GM23338 (cell line): ENCODE data around the gene AFF2. TPM values are rescaled to one million over a fixed set of nuclear protein-coding genes. Genes with fewer than 3 reads are reported as not detected.

Experiments used
- ATAC-seq: fragments of 200-7000 bp; cut with Tn5 transposase; 3 replicates; pipeline ENCODE4 v1.9.1; 2020
- DNase-seq: peaks from one replicate; pipeline ENCODE4 v3.0.0-alpha.2; 2015; ENCODE audit warnings: low spot score
- H2AFZ ChIP-seq: fragments of 200-600 bp; sonication (generic); 2 replicates; pipeline ENCODE4 v1.8.0; 2016; ENCODE audit warnings: antibody characterized with exemption, mild to moderate bottlenecking, moderate library complexity
- H3F3A ChIP-seq: fragments of 200-600 bp; sonication (generic); replicated peaks from 2 replicates; pipeline ENCODE4 v1.8.0; 2017; ENCODE audit warnings: antibody characterized with exemption, mixed run types, low read depth
- H3K27ac ChIP-seq: fragments of 200-600 bp; sonication (generic); 2 replicates; pipeline ENCODE4 v1.6.1; 2016; ENCODE audit warnings: low read depth
- H3K27me3 ChIP-seq: fragments of 200-600 bp; sonication (generic); 2 replicates; pipeline ENCODE4 v1.8.0; 2016; ENCODE audit warnings: mild to moderate bottlenecking, mixed run types, moderate library complexity; ENCODE audit not compliant: insufficient read depth
- H3K36me3 ChIP-seq: fragments of 200-600 bp; sonication (generic); 2 replicates; pipeline ENCODE4 v1.8.0; 2016; ENCODE audit warnings: mild to moderate bottlenecking; ENCODE audit not compliant: insufficient read depth
- H3K4me1 ChIP-seq: fragments of 200-600 bp; sonication (generic); 2 replicates; pipeline ENCODE4 v1.8.0; 2016; ENCODE audit warnings: mild to moderate bottlenecking, moderate library complexity; ENCODE audit not compliant: insufficient read depth
- H3K4me2 ChIP-seq: fragments of 200-600 bp; sonication (generic); 2 replicates; pipeline ENCODE4 v1.7.1; 2017; ENCODE audit warnings: mixed run types
- H3K4me3 ChIP-seq: fragments of 200-600 bp; sonication (generic); 2 replicates; pipeline ENCODE4 v1.6.1; 2016; ENCODE audit warnings: mixed run types
- H3K79me2 ChIP-seq: fragments of 200-600 bp; sonication (generic); replicated peaks from 2 replicates; pipeline ENCODE4 v1.8.0; 2017; ENCODE audit warnings: mild to moderate bottlenecking; ENCODE audit not compliant: insufficient read depth
- H3K9me2 ChIP-seq: fragments of 200-600 bp; sonication (generic); 2 replicates; pipeline ENCODE4 v1.8.0; 2017; ENCODE audit not compliant: insufficient read depth
- H4K20me1 ChIP-seq: fragments of 200-600 bp; sonication (generic); replicated peaks from 2 replicates; pipeline ENCODE4 v1.8.0; 2017; ENCODE audit warnings: mild to moderate bottlenecking; ENCODE audit not compliant: insufficient read depth
- H3K27ac Mint-ChIP-seq: 2 replicates; pipeline ENCODE4 v1.8.0; 2020; ENCODE audit warnings: inconsistent platforms, mild to moderate bottlenecking, moderate library complexity, mixed read lengths
- H3K27me3 Mint-ChIP-seq: 3 replicates; pipeline ENCODE4 v1.8.0; 2022; ENCODE audit warnings: low read depth, mild to moderate bottlenecking, moderate library complexity, mixed read lengths, inconsistent platforms; ENCODE audit not compliant: insufficient read depth, poor library complexity
- H3K36me3 Mint-ChIP-seq: 3 replicates; pipeline ENCODE4 v1.8.0; 2021; ENCODE audit warnings: low read depth, mild to moderate bottlenecking, inconsistent platforms, moderate library complexity, mixed read lengths
- H3K4me1 Mint-ChIP-seq: 3 replicates; pipeline ENCODE4 v1.8.0; 2020; ENCODE audit warnings: mild to moderate bottlenecking, inconsistent platforms, mixed read lengths
- H3K4me3 Mint-ChIP-seq: 3 replicates; pipeline ENCODE4 v1.8.0; 2021; ENCODE audit warnings: moderate library complexity, mild to moderate bottlenecking, inconsistent platforms, mixed read lengths
- H3K9me3 Mint-ChIP-seq: 3 replicates; pipeline ENCODE4 v1.8.0; 2020; ENCODE audit warnings: moderate library complexity, mild to moderate bottlenecking, inconsistent platforms, mixed read lengths
- CREB1 ChIP-seq: fragments of 250-450 bp; sonication (Bioruptor Pico); IDR thresholded peaks from 2 replicates; pipeline ENCODE4 v1.5.0; 2020; ENCODE audit warnings: low read depth, mild to moderate bottlenecking, moderate library complexity
- EZH2 ChIP-seq: fragments of 200-600 bp; sonication (generic); IDR thresholded peaks from one replicate; pipeline ENCODE4 v1.8.0; 2017; ENCODE audit warnings: antibody characterized with exemption, mild to moderate bottlenecking, low read depth; ENCODE audit not compliant: unreplicated experiment
- EZH2phosphoT487 ChIP-seq: fragments of 200-600 bp; sonication (generic); IDR thresholded peaks from one replicate; pipeline ENCODE4 v1.8.1; 2018; ENCODE audit warnings: antibody characterized with exemption; ENCODE audit not compliant: unreplicated experiment
- JUNB ChIP-seq: IDR thresholded peaks from one replicate; pipeline ENCODE4 v1.6.1; 2016; ENCODE audit warnings: antibody characterized with exemption; ENCODE audit not compliant: unreplicated experiment
- NANOG ChIP-seq: IDR thresholded peaks from 2 replicates; pipeline ENCODE4 v1.6.1; 2016; ENCODE audit warnings: antibody characterized with exemption, borderline replicate concordance
- POLR2AphosphoS5 ChIP-seq: IDR thresholded peaks from 2 replicates; pipeline ENCODE4 v1.6.1; 2016; ENCODE audit warnings: antibody characterized with exemption, low read depth
- STAT1 ChIP-seq: IDR thresholded peaks from one replicate; pipeline ENCODE4 v1.6.1; 2016; ENCODE audit warnings: antibody characterized with exemption; ENCODE audit not compliant: unreplicated experiment
- ZNF114 ChIP-seq: fragments of 250-450 bp; sonication (Bioruptor Pico); IDR thresholded peaks from 2 replicates; pipeline ENCODE4 v1.5.0; 2020; ENCODE audit warnings: mild to moderate bottlenecking, moderate library complexity
- ZNF331 ChIP-seq: fragments of 250-450 bp; sonication (Bioruptor Pico); IDR thresholded peaks from 2 replicates; pipeline ENCODE4 v1.5.0; 2020; ENCODE audit warnings: low read depth, mild to moderate bottlenecking, moderate library complexity
- polyA plus RNA-seq: library from polyadenylated mRNA; unstranded; fragments of >200 nt; fragmentation: Nextera tagmentation; extraction: Ambion mirVana; gene quantifications from 2 replicates; pipeline ENCODE4 v1.2.1, GENCODE V29; 2016
- total RNA-seq: library from RNA; depleted of rRNA; stranded (reverse); fragments of >200 nt; shearing (Covaris generic); gene quantifications from 2 replicates; pipeline ENCODE4 v1.2.3, GENCODE V29; 2014
- TF ChIP-seq, protein P1 (sequence below): fragments of 250-450 bp; sonication (Bioruptor Pico); IDR thresholded peaks from 2 replicates; pipeline ENCODE4 v1.5.0; 2020; ENCODE audit warnings: mild to moderate bottlenecking, moderate library complexity
- TF ChIP-seq, protein P2 (sequence below): IDR thresholded peaks from 2 replicates; pipeline ENCODE4 v1.6.1; 2016; ENCODE audit warnings: antibody characterized with exemption
- TF ChIP-seq, protein P3 (sequence below), 2 experiments: fragments of 200-600 bp in 1 of 2; sonication (generic) in 1 of 2; conservative IDR thresholded peaks; 2 replicates each; pipeline versions ENCODE4 v1.5.1 to v1.6.1; 2016 to 2017; ENCODE audit warnings: antibody characterized with exemption in 2 of 2, low read depth in 2 of 2, mild to moderate bottlenecking in 2 of 2, moderate library complexity in 1 of 2
- TF ChIP-seq, protein P4 (sequence below): IDR thresholded peaks from one replicate; pipeline ENCODE4 v1.6.1; 2018; ENCODE audit warnings: antibody characterized with exemption; ENCODE audit not compliant: unreplicated experiment

The AFF2 gene
- total and polyA plus RNA-seq, 2 experiments from 2014 or later: 1.6 to 5.8 TPM

DNA sequence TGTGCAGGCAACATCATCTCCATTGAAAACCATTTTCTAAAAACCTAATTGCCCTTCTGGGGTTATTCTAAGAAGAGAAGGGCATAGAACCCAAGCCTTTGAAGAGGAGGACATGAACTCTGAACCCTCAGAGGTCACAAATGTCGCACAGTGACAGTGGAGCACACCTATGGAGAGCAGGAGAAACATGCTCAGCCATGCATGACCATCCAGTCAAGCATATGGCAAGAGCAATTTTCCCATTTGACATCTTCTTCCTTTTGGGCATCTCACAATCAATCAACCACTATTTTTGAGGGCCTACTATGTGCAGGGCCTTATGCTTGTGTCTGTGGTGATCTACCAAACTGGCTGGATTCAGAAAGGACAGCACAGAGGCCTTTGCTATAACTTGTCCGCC, 30.1 kb upstream of the AFF2 start:
- TF ChIP-seq, protein P1, sequence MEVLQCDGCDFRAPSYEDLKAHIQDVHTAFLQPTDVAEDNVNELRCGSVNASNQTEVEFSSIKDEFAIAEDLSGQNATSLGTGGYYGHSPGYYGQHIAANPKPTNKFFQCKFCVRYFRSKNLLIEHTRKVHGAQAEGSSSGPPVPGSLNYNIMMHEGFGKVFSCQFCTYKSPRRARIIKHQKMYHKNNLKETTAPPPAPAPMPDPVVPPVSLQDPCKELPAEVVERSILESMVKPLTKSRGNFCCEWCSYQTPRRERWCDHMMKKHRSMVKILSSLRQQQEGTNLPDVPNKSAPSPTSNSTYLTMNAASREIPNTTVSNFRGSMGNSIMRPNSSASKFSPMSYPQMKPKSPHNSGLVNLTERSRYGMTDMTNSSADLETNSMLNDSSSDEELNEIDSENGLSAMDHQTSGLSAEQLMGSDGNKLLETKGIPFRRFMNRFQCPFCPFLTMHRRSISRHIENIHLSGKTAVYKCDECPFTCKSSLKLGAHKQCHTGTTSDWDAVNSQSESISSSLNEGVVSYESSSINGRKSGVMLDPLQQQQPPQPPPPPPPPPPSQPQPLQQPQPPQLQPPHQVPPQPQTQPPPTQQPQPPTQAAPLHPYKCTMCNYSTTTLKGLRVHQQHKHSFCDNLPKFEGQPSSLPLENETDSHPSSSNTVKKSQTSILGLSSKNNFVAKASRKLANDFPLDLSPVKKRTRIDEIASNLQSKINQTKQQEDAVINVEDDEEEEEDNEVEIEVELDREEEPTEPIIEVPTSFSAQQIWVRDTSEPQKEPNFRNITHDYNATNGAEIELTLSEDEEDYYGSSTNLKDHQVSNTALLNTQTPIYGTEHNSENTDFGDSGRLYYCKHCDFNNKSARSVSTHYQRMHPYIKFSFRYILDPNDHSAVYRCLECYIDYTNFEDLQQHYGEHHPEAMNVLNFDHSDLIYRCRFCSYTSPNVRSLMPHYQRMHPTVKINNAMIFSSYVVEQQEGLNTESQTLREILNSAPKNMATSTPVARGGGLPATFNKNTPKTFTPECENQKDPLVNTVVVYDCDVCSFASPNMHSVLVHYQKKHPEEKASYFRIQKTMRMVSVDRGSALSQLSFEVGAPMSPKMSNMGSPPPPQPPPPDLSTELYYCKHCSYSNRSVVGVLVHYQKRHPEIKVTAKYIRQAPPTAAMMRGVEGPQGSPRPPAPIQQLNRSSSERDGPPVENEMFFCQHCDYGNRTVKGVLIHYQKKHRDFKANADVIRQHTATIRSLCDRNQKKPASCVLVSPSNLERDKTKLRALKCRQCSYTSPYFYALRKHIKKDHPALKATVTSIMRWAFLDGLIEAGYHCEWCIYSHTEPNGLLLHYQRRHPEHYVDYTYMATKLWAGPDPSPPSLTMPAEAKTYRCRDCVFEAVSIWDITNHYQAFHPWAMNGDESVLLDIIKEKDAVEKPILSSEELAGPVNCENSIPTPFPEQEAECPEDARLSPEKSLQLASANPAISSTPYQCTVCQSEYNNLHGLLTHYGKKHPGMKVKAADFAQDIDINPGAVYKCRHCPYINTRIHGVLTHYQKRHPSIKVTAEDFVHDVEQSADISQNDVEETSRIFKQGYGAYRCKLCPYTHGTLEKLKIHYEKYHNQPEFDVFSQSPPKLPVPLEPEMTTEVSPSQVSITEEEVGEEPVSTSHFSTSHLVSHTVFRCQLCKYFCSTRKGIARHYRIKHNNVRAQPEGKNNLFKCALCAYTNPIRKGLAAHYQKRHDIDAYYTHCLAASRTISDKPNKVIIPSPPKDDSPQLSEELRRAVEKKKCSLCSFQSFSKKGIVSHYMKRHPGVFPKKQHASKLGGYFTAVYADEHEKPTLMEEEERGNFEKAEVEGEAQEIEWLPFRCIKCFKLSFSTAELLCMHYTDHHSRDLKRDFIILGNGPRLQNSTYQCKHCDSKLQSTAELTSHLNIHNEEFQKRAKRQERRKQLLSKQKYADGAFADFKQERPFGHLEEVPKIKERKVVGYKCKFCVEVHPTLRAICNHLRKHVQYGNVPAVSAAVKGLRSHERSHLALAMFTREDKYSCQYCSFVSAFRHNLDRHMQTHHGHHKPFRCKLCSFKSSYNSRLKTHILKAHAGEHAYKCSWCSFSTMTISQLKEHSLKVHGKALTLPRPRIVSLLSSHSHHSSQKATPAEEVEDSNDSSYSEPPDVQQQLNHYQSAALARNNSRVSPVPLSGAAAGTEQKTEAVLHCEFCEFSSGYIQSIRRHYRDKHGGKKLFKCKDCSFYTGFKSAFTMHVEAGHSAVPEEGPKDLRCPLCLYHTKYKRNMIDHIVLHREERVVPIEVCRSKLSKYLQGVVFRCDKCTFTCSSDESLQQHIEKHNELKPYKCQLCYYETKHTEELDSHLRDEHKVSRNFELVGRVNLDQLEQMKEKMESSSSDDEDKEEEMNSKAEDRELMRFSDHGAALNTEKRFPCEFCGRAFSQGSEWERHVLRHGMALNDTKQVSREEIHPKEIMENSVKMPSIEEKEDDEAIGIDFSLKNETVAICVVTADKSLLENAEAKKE (CRISPR knock-in tag): no peak
- TF ChIP-seq ZNF331 (CRISPR knock-in tag) (no peak), EZH2 (no peak), STAT1 (no peak), ZNF114 (CRISPR knock-in tag) (no peak), POLR2AphosphoS5 (no peak), NANOG (no peak), EZH2phosphoT487 (no peak), JUNB (no peak), CREB1 (CRISPR knock-in tag) (no peak)
- TF ChIP-seq, protein P2, sequence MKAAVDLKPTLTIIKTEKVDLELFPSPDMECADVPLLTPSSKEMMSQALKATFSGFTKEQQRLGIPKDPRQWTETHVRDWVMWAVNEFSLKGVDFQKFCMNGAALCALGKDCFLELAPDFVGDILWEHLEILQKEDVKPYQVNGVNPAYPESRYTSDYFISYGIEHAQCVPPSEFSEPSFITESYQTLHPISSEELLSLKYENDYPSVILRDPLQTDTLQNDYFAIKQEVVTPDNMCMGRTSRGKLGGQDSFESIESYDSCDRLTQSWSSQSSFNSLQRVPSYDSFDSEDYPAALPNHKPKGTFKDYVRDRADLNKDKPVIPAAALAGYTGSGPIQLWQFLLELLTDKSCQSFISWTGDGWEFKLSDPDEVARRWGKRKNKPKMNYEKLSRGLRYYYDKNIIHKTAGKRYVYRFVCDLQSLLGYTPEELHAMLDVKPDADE: no peak
- TF ChIP-seq, protein P3, sequence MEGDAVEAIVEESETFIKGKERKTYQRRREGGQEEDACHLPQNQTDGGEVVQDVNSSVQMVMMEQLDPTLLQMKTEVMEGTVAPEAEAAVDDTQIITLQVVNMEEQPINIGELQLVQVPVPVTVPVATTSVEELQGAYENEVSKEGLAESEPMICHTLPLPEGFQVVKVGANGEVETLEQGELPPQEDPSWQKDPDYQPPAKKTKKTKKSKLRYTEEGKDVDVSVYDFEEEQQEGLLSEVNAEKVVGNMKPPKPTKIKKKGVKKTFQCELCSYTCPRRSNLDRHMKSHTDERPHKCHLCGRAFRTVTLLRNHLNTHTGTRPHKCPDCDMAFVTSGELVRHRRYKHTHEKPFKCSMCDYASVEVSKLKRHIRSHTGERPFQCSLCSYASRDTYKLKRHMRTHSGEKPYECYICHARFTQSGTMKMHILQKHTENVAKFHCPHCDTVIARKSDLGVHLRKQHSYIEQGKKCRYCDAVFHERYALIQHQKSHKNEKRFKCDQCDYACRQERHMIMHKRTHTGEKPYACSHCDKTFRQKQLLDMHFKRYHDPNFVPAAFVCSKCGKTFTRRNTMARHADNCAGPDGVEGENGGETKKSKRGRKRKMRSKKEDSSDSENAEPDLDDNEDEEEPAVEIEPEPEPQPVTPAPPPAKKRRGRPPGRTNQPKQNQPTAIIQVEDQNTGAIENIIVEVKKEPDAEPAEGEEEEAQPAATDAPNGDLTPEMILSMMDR (conservative IDR thresholded peaks at IDR 0.05; ENCODE audit: low read depth in 2 of 2): no peak
- TF ChIP-seq, protein P4, sequence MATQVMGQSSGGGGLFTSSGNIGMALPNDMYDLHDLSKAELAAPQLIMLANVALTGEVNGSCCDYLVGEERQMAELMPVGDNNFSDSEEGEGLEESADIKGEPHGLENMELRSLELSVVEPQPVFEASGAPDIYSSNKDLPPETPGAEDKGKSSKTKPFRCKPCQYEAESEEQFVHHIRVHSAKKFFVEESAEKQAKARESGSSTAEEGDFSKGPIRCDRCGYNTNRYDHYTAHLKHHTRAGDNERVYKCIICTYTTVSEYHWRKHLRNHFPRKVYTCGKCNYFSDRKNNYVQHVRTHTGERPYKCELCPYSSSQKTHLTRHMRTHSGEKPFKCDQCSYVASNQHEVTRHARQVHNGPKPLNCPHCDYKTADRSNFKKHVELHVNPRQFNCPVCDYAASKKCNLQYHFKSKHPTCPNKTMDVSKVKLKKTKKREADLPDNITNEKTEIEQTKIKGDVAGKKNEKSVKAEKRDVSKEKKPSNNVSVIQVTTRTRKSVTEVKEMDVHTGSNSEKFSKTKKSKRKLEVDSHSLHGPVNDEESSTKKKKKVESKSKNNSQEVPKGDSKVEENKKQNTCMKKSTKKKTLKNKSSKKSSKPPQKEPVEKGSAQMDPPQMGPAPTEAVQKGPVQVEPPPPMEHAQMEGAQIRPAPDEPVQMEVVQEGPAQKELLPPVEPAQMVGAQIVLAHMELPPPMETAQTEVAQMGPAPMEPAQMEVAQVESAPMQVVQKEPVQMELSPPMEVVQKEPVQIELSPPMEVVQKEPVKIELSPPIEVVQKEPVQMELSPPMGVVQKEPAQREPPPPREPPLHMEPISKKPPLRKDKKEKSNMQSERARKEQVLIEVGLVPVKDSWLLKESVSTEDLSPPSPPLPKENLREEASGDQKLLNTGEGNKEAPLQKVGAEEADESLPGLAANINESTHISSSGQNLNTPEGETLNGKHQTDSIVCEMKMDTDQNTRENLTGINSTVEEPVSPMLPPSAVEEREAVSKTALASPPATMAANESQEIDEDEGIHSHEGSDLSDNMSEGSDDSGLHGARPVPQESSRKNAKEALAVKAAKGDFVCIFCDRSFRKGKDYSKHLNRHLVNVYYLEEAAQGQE: no peak
- Histone ChIP-seq H2AFZ (no peak overlapping the region), H3K27ac (no peak overlapping the region), H3K4me3 (no peak overlapping the region), H3F3A (no peaks in the 10 kb centered on the region), H3K4me1 (no peaks in the 10 kb centered on the region), H3K4me2 (no peak overlapping the region), H3K36me3 (no peaks in the 10 kb centered on the region), H3K79me2 (no peaks in the 10 kb centered on the region), H3K27me3 (no peaks in the 10 kb centered on the region), H4K20me1 (no peaks in the 10 kb centered on the region), H3K9me2 (no peaks in the 10 kb centered on the region)
- Mint-ChIP-seq H3K4me3 (no peak overlapping the region), H3K27ac (no peak overlapping the region), H3K9me3 (no peaks in the 10 kb centered on the region), H3K27me3 (peaks cover 2% of the 10 kb centered on the region), H3K36me3 (no peaks in the 10 kb centered on the region), H3K4me1 (no peaks in the 10 kb centered on the region)
- ATAC-seq: no peak
- no peak for DNase-seq
